NB4 (cell line): Measurements from ENCODE around the gene IAH1.

Experiments
- CTCF ChIP-seq: IDR thresholded peaks from one replicate; pipeline ENCODE4 v1.5.1; 2012; ENCODE audit warnings: low read depth, low read length
- MAX ChIP-seq: IDR thresholded peaks from 2 replicates; pipeline ENCODE4 v1.6.1; 2011; ENCODE audit warnings: low read depth, low read length
- MYC ChIP-seq: IDR thresholded peaks from 2 replicates; pipeline ENCODE4 v1.6.1; 2011; ENCODE audit warnings: low read depth, low read length
- POLR2A ChIP-seq: IDR thresholded peaks from 2 replicates; pipeline ENCODE4 v1.6.1; 2011; ENCODE audit warnings: mild to moderate bottlenecking; ENCODE audit not compliant: insufficient read length; ENCODE audit errors: extremely low read depth

GRCh38 chr2:9462313-9462712 is 12.0 kb upstream of the IAH1 start:
- no peak for TF ChIP-seq CTCF
- no peak for TF ChIP-seq MAX
- no peak for TF ChIP-seq MYC
- TF ChIP-seq POLR2A: no peak
